Suppressor macrophage treated with lipopolysaccharide for 4 hours (primary cell): ENCODE results near the gene HSPA9.

Source experiments
- DNase-seq: peaks from one replicate; pipeline ENCODE4 v3.0.0-alpha.2; 2020

HSPA9 gene

DNA sequence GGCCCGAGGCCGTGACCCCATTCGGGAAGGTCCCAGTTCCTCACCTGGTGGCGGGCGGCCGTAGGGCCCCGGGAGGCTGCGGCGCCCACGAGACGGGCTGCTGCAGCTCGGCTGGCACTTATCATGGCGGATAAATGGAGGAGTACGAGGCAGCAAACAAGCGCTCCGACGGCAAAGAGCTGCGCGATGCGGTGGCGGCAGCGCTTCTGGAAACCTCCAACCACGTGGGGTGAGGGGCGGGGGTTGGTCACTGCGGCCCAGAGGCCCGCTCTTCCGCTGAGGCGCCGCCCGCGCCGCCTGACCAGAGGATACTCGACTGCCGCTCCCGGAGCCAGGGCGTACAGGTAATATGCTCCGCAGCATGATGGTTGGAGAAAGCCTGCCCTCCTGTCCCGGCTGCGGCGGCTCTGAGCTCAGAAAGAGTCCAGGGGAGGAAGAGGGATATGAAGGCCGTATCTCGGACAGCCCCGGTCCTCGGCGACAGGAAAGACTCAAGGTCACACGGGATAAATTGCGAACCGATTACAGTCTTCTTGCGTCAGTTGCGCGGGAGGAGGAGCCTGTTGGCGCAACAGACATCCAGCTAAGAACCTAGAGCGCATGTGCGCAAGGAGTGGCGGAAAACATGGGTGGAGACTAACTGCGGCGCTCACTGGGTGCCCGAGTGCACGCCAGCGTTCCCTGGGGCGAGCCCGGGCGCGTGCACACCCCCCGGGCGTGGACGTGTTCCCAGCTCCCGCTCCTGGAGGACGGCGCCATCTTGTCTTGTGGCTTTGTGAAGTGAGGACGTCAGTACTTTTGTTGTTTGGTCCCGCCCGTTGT, at the start of gene HSPA9:
Gene HSPA9, minus strand, starts transcription at position 208 of the 822 bp plus-strand sequence. Its CDS starts 83 bp downstream, at position 125.
- peak; percentile 100 for DNase-seq

- no peak for DNase-seq
Measured at GRCh38 chr5:138623053-138623452, 47.9 kb upstream of the HSPA9 start.

DNA sequence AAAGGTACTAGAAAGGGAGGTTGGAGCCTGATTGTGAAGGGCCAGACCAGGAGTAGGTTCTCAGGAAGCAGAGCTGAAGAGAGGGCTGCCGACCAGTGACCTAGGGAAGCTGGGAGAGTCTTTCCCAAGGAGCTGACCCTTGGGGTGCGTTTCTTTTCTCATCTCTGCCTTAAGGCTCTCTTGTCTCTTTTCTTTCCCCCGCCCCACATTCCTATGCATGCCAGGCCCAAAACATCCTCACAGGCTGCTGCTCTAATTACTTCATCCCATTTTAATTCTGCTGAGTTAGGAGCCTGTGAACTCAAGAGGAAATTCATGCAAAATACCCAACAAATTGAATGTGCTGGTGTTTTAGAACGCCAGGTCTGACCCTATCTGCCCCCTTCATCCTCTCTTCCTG, 46.9 kb upstream of the HSPA9 start:
- DNase-seq, result no peak

DNA sequence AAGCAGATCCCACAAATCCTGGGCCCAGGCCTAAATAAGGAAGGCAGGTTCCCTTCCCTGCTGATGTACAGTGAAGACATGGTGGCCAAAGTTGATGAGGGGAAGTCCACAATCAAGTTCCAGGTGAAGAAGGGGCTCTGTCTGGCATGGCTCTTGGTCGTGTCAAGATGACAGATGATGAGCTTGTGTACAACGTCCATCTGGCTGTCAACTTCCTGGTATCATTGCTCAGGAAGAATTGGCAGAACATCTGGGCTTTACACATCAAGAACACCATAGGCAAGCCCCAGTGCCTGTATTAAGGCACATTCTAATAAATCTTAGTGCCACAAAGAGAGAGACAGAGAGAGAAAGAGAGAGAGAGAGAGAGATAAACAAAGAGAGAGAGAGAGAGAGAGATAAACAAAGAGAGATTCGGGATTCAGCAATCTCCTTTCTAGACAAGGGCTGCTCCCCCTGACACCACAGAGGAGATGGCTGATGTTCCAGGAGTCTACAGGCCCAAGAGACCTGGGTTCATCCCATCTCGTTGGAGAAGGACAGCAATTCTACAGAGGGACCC, 45.5 kb upstream of the HSPA9 start:
- no peak for DNase-seq

DNA sequence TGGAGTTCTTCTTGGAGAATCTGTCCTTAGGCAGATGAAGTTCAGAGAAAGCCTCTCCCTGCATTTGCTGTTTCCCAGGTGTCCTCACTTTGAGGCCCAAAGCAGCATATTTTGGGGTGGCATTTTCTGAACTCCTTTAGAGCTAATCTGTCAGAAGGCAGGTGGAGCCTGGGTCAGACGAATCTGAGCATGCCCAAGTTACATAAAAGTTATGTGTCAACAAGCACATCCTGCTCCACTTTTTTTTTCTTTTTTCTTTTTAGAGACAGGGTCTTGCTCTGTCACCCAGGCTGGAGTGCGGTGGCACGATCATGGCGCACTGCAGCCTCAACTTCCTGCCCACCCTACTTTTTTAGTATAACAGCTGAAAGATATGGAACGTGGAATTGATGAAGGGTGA, 41.3 kb upstream of the HSPA9 start:
- no peak for DNase-seq

- no peak for DNase-seq
Measured at GRCh38 chr5:138615461-138615860, 40.3 kb upstream of the HSPA9 start.

- peak; percentile 70 for DNase-seq
Measured at GRCh38 chr5:138611678-138612218, 36.5 kb upstream of the HSPA9 start.

DNA sequence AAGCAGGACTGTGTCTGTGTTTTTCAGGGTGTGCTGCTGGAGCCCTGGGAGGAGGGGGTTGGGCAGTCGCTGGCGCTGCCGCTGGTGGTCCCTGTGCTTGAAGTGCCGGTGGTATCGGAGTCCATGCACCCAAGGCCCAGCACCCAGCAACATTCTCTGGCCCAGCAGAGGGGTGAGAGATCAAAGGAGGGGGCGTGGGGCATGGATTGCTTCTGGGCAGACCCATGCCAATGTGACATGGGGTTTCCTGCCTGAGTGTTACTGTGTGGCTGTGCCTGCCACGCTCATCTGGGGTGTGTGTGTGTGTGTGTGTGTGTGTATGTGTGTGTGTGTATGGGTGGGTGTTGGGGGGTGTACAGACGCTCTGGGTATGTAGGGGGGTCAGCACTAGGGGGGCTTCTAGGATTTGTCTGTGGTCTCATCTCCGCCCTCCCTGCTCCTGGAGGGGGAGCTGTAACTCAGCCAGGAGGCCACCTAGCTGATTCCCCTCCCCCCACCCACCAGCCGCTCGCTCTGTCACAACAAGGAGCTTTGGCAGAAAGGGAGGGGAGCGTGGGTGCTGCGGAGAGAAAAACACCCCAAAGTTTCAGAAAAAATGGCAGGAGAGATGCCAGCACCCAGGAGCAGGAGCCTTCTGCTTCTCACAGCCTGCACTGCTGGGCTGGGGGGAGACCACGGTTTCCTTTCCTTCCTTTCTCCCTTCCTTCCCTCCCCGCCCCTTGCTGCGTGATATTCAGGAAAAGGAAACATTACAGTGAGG, 35.9 kb upstream of the HSPA9 start:
- peak; percentile 62 for DNase-seq

DNA sequence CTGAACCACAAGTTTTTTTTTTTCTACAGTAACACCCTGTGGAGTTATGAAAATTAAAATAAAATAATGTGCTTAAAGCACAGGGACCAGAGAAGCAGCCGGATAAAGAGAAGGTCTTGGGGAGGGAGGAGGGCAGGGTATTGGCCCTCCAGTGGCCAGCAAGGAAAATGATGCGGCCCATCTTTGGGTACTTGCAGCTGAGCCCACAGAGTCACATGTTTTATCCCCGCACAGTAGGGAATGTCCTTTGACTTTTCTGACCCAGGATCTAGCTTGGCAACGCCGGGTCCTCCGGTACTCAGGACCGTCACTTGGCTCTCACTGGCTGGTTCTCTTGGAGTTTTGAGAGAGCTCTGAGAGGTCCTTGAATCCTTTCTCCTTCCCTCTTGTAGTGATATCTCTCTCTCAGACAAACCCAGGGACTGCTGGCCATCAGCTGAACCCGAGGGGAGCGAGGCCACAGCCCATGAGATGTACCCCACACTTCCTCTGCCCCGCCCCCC, 35.3 kb upstream of the HSPA9 start:
- peak; percentile 12 for DNase-seq

DNA sequence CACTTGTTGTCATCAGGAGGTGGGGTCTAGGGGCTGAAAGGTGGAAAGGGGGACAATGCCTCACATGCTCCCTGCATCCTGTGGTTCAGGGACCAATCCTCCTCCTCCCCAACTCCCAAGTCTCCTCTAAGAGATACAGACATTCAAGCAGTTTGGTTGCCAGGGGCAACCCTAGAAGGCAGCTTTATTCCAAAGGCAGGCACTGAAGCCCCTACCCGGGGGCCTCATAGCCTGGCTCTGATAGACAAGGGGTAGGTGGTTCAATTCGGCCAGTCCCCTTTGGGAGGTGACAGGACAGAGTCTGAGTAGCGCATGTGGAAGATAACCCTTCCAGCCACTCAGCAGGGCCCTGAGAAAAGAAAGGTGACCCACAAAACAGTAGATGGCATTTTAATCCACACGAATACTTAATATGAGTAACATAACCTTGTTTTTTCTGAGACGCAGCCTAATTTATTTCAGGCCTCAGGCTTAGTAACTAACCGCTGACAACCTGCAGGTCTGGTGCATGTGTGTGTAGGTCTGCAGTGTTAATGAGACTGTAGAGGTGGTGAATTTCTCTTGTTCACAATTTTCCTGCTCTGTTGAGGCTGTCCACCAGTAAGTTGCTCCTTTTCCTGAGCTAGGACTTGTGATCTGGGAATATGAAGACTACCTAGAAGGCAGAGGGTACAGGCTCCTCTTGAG, 31.3 kb upstream of the HSPA9 start:
- no peak for DNase-seq

GRCh38 chr5:138605254-138605972, 30.2 kb upstream of the HSPA9 start:
- peak; percentile 33 for DNase-seq

DNA sequence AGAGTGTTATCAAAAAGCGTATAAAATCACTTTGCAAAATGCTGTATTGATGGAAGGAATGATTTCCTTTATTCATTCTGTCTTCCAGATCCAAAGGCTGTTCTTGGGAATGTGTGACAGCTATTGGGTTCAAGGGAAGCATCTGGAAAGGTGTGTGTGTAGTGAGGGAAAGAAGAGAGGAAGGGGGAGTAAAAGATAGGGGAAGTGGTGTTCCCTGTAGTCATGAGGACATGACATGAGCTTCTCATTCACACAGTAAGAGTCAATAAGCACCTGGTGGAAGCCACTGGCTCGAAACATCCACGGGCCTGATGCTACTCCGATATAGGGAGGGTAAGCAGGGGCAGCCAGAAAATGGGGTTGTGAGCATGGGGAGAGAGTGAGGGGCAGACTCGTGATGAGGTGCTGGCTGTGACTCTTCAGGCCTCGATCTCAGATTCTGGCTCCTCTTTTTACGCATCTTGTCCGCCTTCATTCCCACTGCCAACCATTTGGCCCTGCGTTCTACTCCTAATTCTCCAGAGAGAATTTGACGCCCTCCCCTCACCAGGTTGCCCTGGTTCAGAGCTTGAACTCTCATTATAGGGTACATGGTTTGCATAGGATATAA, 29.1 kb upstream of the HSPA9 start:
- no peak for DNase-seq

- peak; percentile 74 for DNase-seq
Measured at GRCh38 chr5:138603249-138603920, 28.2 kb upstream of the HSPA9 start.

DNA sequence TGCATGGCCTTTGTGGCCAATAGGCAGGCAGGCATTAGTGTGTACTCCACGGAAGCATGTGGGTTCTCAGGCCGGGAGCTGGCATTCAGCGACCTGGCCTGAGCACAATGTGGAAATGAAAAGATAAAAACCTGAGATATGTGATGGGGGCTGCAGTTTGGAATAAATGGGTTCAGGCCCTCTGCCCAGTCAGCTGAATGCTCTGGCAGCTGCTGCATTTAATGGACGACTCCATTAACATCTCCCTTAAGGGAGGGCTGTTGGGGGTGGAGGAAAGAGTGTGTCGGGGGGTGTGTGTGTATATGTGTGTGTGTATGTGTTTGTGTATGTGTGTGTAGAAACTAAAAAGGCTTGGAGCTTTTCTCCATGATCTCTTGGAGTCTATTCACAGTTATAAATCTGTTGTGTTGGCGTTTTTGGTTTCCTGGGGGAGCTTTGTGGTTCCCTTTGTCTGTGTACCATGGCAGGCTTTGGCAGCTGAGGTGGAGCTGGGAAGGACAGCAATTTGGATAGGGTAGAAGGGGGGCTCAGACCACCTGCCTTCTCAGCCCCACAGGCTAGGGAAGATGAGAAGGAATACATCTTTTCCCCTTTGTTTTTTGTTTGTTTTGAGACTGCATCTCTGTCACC, 27.3 kb upstream of the HSPA9 start:
- no peak for DNase-seq

- peak; percentile 87 for DNase-seq
Measured at GRCh38 chr5:138601444-138601843, 26.2 kb upstream of the HSPA9 start.

DNA sequence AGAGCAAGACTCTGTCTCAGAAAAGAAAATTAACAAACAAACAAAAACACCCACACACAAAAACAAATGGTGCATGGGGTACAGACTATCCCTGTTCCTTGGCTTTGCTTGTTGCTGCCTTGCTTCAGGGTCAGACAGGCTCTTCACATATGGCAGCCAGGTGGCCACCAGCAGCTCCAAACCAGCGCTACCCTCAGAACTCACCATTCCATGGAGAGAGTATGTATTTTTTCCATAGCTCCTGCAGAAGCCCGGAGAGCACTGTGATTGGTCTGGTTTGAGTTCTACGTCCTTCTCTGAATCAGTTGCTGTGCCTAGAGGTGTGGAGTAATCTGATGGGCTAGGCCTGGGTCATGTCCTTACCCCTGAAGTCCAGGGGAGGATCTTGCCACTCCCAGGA, 25.2 kb upstream of the HSPA9 start:
- no peak for DNase-seq

GRCh38 chr5:138597661-138598400, 22.6 kb upstream of the HSPA9 start:
- no peak for DNase-seq

DNA sequence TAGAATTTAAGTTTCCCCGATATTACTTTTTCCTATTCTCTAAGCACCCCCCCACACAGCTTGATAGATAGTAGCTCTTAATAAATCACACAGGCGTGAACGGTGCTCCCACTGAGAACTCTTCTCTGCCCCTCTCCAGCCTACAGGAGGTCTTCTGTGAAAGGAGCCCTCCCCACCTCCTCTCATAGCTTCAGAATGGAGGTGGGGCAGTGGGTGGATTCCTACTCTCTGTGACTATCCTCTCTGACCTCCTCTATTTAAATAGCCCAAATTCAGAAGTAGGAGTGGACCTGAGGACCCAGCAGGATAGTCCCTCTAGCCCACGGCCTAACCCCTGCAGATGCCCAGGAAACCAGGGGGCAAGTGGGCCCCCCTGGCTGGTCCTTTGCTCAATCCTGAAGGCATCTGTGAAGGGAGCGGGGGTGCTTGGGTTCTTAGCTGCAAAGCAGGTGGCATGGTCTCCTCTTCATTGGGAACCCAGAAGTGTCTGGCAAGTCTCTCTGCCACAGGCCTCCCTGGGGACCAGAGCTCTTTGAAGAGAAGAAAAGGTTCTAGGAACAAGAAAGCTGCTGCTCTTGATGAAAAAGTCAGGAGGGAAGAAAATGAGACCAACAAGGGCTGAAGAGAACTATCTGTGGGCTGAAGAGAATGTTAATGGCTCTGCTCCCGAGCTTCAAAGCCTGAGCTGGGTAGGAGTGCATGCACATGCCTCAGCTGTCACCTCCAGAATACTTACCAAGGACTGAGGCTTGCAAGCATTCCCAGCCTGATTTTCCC, 21.1 kb upstream of the HSPA9 start:
- no peak for DNase-seq
